Osteocyte (in vitro differentiated cells): ENCODE results near the gene DHRS3. TPM values are rescaled to one million over a fixed set of nuclear protein-coding genes. Genes with fewer than 3 reads are reported as not detected.
A peak's percentile ranks its signal among the peaks of the same experiment; 100 is the strongest.

Source experiments
- DNase-seq: peaks from one replicate; pipeline ENCODE4 v3.0.0; 2021; ENCODE audit warnings: mixed read lengths; ENCODE audit not compliant: unreplicated experiment; ENCODE audit errors: extremely low spot score
- H3K27ac Mint-ChIP-seq: one replicate; pipeline ENCODE4 v1.8.0; 2021; ENCODE audit warnings: mild to moderate bottlenecking, mixed read lengths; ENCODE audit not compliant: unreplicated experiment
- H3K27me3 Mint-ChIP-seq: one replicate; pipeline ENCODE4 v1.8.0; 2021; ENCODE audit warnings: mixed read lengths; ENCODE audit not compliant: unreplicated experiment
- H3K36me3 Mint-ChIP-seq: one replicate; pipeline ENCODE4 v1.8.0; 2021; ENCODE audit warnings: mixed read lengths; ENCODE audit not compliant: unreplicated experiment
- H3K4me1 Mint-ChIP-seq: one replicate; pipeline ENCODE4 v1.8.0; 2021; ENCODE audit warnings: mixed read lengths; ENCODE audit not compliant: unreplicated experiment
- H3K4me3 Mint-ChIP-seq: one replicate; pipeline ENCODE4 v1.8.0; 2021; ENCODE audit warnings: mild to moderate bottlenecking, moderate library complexity, mixed read lengths; ENCODE audit not compliant: unreplicated experiment
- H3K9me3 Mint-ChIP-seq: one replicate; pipeline ENCODE4 v1.8.0; 2021; ENCODE audit warnings: mixed read lengths; ENCODE audit not compliant: unreplicated experiment
- CTCF ChIP-seq: fragments of 200-600 bp; sonication (generic); IDR thresholded peaks from 2 replicates; pipeline ENCODE4 v1.5.0; 2021; ENCODE audit warnings: antibody characterized with exemption, mild to moderate bottlenecking, moderate library complexity
- long read RNA-seq: library from polyadenylated mRNA; unstranded; transcript quantifications from one replicate; pipeline ENCODE4 v2.0.0, GENCODE V29; 2021
- total RNA-seq: library from RNA; stranded (reverse); gene quantifications from 2 replicates; pipeline ENCODE4 v1.2.1, GENCODE V29; 2021

DHRS3 gene
- 52.5 and 55.3 TPM in 2 replicates for total RNA-seq
- long read RNA-seq, transcript DHRS3-204 (6 exons, 1,722 nt) = major isoform, 35 of 39 reads
- long read RNA-seq, partial matches to known transcripts = 2 of 39 reads
- long read RNA-seq, other reads (novel, unspliced or antisense) = 2 of 39 reads

GRCh38 chr1:12617901-12618660 lies at the start of gene DHRS3:
Gene DHRS3 (minus strand): TSS chr1:12618210. CDS start chr1:12617348, 862 bp downstream.
- peak within 1 kb of the TSS; percentile 87 for H3K27ac Mint-ChIP-seq
- no peaks in the 10 kb centered on the region for H3K27me3 Mint-ChIP-seq
- peaks cover 75% of the 10 kb centered on the region for H3K4me1 Mint-ChIP-seq
- H3K4me3 Mint-ChIP-seq = peak within 1 kb of the TSS; percentile 88
- H3K9me3 Mint-ChIP-seq = no peaks in the 10 kb centered on the region
- no peak for DNase-seq
- no peak for TF ChIP-seq CTCF
- peaks cover 4% of the 10 kb centered on the region for H3K36me3 Mint-ChIP-seq

- peaks cover 6% of the 10 kb centered on the region for H3K9me3 Mint-ChIP-seq
- peaks cover 4% of the 10 kb centered on the region for H3K4me1 Mint-ChIP-seq
- DNase-seq = no peak
- no peak overlapping the region for H3K27ac Mint-ChIP-seq
- H3K36me3 Mint-ChIP-seq = no peaks in the 10 kb centered on the region
- H3K4me3 Mint-ChIP-seq = no peak overlapping the region
- TF ChIP-seq CTCF = no peak
- peaks cover 6% of the 10 kb centered on the region for H3K27me3 Mint-ChIP-seq
Observed at GRCh38 chr1:12666141-12666735, 48.2 kb upstream of the DHRS3 start.

GRCh38 chr1:12665511-12665910 lies 47.5 kb upstream of the DHRS3 start:
- Mint-ChIP-seq H3K4me3 (no peak overlapping the region), H3K9me3 (peaks cover 6% of the 10 kb centered on the region), H3K27ac (no peak overlapping the region), H3K27me3 (peaks cover under 1% of the 10 kb centered on the region), H3K4me1 (peaks cover 4% of the 10 kb centered on the region), H3K36me3 (no peaks in the 10 kb centered on the region)
- TF ChIP-seq CTCF = no peak
- no peak for DNase-seq

- Mint-ChIP-seq H3K4me3 (no peak overlapping the region), H3K4me1 (peaks cover 8% of the 10 kb centered on the region), H3K27me3 (no peaks in the 10 kb centered on the region), H3K27ac (no peak overlapping the region), H3K9me3 (peaks cover 3% of the 10 kb centered on the region), H3K36me3 (no peaks in the 10 kb centered on the region)
- no peak for TF ChIP-seq CTCF
- no peak for DNase-seq
Observed at GRCh38 chr1:12662556-12662955, 44.5 kb upstream of the DHRS3 start.

- no peaks in the 10 kb centered on the region for H3K36me3 Mint-ChIP-seq
Observed at GRCh38 chr1:12661606-12662219, 43.7 kb upstream of the DHRS3 start.

More at GRCh38 chr1:12661606-12662219, 43.7 kb upstream of the DHRS3 start:
- peaks cover 3% of the 10 kb centered on the region for H3K9me3 Mint-ChIP-seq
- H3K4me1 Mint-ChIP-seq = peaks cover 8% of the 10 kb centered on the region
- no peaks in the 10 kb centered on the region for H3K27me3 Mint-ChIP-seq
- TF ChIP-seq CTCF = no peak
- H3K27ac Mint-ChIP-seq = no peak overlapping the region
- H3K4me3 Mint-ChIP-seq = no peak overlapping the region
- DNase-seq = no peak
